HG03439 (cell line): Measurements from ENCODE around the gene ANKFY1.
"Not testable (repeated sequence)": the region's sequence is repeated elsewhere in the genome, so short reads cannot be mapped to it uniquely, and the experiment has no call there.

ENCODE experiments used
- ATAC-seq: cut with Tn5 transposase; IDR thresholded peaks from one replicate; pipeline ENCODE4 v1.9.1; 2021; ENCODE audit warnings: mild to moderate bottlenecking, moderate library complexity; ENCODE audit not compliant: unreplicated experiment

Gene ANKFY1

DNA sequence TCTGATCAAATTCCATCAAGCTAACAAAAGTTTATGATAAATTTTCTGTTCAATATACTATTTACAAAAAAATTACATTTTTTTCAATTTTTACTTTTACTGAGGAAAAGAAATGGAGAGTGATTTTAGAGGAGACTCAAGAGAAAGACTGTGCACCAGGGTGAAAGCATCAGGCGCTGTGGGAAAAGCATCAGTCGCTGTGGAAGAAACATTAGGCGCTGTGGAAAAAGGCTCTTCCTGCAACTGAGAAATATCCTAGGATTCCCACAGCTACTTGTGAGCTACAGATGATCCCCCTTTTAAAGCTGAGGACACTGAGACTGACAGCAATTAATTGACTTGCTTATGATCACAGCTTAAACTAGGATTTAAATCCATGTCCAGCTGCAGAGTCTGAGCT, 4.9 kb downstream of the ANKFY1 start:
- no peak for ATAC-seq

GRCh38 chr17:4256952-4257351, 6.8 kb downstream of the ANKFY1 start:
- ATAC-seq = no peak

GRCh38 chr17:4255271-4255670, 8.5 kb downstream of the ANKFY1 start:
- not testable (repeated sequence) for ATAC-seq

GRCh38 chr17:4250887-4251286, 12.9 kb downstream of the ANKFY1 start:
- no peak for ATAC-seq

GRCh38 chr17:4249452-4250029, 14.2 kb downstream of the ANKFY1 start:
- no peak for ATAC-seq

GRCh38 chr17:4248504-4249277, 15.1 kb downstream of the ANKFY1 start:
- no peak for ATAC-seq

DNA sequence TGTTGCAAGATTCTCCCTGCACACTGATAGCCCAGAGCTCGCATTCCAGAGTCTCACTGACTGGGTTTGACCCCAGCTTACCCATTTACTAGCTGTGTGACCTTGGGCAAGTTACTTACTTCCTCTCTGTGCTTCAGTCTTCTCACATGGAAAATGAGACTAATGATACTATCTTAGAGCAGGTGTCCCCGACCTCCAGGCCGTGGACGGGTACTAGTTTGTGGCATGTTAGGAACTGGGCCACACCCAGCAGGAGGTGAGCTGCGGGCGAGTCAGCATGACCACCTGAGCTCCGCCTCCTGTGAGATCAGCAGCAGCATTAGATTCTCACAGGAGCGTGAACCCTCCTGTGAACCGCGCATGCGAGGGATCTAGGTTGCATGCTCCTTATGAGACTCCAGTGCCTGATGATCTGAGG, 15.8 kb downstream of the ANKFY1 start:
- ATAC-seq = no peak

DNA sequence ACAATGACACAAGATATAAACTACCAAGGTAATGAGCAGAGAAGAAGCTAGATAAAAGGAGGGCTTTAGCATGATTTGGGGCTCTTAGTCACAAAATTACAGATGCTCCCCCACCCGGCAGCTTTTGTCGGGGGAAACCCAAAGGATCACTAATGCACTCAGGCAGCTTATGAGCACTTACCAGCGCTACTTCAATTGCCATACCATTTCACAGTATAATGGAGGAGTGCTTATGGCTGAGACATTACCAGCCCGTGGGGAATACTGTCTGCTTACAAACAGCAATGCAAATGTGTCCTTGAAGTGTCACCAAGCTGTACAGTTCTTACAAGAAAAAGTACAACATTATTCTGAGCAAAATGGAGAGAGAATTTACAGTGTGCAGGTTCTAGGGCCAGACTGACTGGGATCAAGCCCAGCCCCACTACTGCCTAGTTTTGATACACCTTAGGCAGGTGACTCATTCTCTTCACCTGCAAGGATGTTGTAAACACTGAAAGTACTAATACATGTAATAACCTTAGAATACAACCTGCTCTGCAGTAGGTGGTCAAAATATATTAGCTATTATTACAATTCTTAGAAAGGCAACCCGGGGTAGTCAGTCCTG, 16.3 kb downstream of the ANKFY1 start:
- no peak for ATAC-seq

DNA sequence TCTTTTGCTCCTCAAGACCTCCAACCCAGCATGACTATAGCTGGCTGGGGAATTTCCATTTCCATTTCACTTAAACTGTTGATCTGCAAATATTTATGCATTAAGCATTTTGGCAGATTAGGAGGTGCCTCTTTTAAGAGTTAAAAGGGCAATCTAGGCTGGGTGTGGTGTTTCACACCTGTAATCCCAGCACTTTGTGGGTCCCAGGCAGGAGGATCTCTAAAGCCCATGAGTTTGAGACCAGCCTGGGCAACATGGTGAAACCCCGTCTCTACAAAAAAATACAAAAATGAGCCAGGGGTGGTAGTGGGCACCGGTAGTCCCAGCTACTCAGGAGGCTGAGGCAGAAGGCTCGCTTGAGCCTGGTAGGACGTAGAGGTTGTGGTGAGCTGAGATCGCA, 17.1 kb downstream of the ANKFY1 start:
- ATAC-seq = no peak

- ATAC-seq = no peak
Observed at GRCh38 chr17:4241535-4241934, 22.2 kb downstream of the ANKFY1 start.

- ATAC-seq = no peak
Observed at GRCh38 chr17:4236456-4236855, 27.3 kb downstream of the ANKFY1 start.

- ATAC-seq = no peak
Observed at GRCh38 chr17:4235372-4236279, 28.2 kb downstream of the ANKFY1 start.

GRCh38 chr17:4234401-4234800, 29.4 kb downstream of the ANKFY1 start:
- ATAC-seq = no peak

- ATAC-seq = no peak
Observed at GRCh38 chr17:4233668-4234258, 30.0 kb downstream of the ANKFY1 start.

DNA sequence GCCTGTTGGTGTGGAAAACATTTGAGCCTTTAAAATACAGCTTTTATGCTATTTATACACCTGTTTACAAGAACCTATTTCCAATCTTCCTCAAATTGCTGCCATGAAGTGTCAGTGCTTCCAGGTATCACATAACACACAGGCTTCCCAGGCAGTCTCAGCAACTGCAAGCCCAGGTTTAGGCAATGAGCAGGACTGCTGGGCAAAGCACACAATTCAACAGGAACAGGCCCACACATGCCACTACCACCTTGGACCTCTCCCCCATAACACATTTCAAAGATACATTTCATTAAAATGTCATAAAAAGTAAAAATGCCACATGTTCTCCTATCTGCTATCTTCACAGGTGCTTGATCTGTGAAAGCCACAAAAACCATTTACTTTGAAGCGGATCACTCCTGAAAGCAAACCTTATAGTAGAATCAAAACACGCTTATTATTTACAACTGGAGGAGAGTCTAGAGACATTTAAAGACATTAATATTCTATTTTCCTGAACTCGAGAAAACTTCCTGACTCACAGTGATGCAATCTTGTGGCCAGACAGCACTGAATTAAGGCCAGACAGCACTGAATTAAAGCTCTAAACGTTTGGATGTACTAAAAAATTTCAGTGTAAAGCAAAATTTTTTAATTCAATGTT, 31.5 kb downstream of the ANKFY1 start:
- ATAC-seq = no peak

DNA sequence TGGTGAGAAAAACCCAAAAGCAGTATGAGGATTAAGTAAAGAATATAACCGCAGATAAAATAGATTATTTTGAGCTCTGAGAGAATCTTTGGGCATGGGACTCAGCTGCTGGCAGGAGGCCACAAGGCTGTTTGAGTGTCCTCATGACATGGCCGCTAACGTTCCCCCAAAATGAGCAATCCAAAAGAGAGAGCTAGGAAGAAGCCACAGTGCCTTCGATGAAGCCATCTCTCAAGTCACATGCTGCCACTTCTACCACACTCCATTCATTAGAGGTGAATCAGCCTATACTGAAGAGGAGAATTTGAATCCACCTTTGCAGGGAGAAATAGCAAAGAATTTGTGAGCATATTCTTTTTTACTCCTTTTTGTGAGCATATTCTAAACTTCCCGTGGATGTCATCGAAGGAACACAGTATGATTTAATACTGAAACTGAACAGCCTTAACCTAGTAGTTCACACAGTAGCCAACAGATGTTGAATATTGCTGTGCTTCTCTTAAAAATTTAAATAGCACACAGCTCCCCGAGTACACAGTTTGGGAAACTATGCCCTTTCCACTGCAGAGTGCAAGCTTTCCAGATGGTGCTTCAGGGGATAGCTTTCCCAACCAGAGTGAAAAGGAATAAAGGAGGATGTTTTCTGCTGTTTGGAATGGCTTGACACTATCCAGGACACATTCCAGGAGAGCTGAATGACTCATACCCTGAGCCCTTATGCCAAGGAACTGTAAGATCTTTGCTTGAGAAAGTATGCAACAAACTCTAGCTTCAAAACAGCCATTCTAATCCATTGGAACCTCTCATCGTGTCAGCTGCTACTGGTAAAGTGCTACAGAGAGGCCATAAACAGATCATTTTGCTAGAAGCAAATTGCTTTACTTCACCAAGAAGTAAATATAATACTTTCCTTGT, 33.9 kb downstream of the ANKFY1 start:
- no peak for ATAC-seq

DNA sequence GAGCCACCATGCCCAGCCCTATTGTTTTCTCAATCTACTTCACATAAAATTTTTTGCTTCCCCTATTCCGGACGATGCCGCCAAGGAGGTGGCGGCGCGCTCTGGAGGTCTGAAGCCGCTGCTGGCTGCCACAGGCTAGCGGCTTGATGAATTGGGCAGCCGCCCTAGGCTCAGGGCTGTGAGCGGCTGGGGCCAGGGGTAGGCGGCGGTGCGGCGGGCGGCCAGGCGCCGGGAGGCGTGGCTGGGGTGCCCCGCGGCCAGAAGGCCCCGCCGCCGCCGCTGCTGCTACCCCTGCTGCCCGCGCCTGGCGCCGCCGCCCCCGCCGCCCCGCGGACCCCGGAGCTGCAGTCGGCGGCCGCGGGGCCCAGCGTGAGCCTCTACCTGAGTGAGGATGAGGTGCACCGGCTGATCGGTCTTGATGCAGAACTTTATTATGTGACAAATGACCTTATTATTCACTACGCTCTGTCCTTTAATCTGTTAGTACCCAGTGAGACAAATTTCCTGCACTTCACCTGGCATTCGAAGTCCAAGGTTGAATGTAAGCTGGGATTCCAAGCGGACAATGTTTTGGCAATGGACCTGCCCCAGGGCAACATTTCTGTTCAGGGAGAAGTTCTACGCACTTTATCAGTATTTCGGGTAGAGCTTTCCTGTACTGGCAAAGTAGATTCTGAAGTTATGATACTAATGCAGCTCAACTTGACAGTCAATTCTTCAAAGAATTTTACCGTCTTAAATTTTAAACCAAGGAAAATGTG, 41.7 kb downstream of the ANKFY1 start:
- no peak for ATAC-seq

GRCh38 chr17:4221163-4221562, 42.6 kb downstream of the ANKFY1 start:
- ATAC-seq = no peak

DNA sequence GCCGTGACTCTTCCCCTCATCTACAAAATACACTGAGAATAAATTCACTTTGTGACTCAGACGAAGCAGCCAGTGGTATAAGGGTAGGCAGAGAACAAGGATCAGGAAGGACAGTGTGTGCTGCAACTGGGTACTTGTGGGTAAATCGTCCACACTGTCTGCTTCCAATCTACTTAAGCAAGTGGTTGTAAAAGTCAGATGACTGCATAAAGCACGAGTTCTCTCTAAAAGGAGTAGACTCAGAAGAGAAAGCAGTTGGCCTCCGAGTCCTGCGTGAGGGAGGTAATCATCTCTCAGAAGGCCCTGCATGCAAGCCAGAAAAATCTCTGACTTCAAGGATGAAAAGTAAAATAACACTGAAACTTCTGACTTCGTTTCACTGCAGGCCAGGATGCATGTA, 43.1 kb downstream of the ANKFY1 start:
- no peak for ATAC-seq
